ENCODE measurements around the gene PSMD3. TPM values are rescaled to one million over a fixed set of nuclear protein-coding genes. Genes with fewer than 3 reads are reported as not detected.
A peak's percentile ranks its signal among the peaks of the same experiment; 100 is the strongest.

PSMD3 gene
- total and polyA plus RNA-seq, 8 donors: 32.0 to 43.5 (median 39.4) TPM

GRCh38 chr17:39955726-39956225, 24.8 kb upstream of the PSMD3 start:
- Histone ChIP-seq H3K27ac (no peak overlapping the region), H3K4me3 (no peak overlapping the region), H3K9me3 (no peaks in the 10 kb centered on the region), H3K36me3 (no peaks in the 10 kb centered on the region), H3K4me1 (peaks cover 0 to 3% (median 3%) of the 10 kb centered on the region in 3 donors), H3K27me3 (no peaks in the 10 kb centered on the region)
- no peak for TF ChIP-seq CTCF (IDR thresholded peaks at IDR 0.05)
- DNase-seq (no peak), ATAC-seq (no peak), FAIRE-seq (no peak)
- WGBS, 2 donors: 67 to 82% methylated on average over 4 of the region's 4 CpGs
- intact Hi-C loops (cut with DNase I): no loop called here

GRCh38 chr17:39960524-39961041, 20.0 kb upstream of the PSMD3 start:
- TF ChIP-seq CTCF (IDR thresholded peaks at IDR 0.05): no peak
- Histone ChIP-seq H3K27me3 (no peaks in the 10 kb centered on the region), H3K9me3 (no peaks in the 10 kb centered on the region), H3K27ac (no peak overlapping the region), H3K4me1 (no peaks in the 10 kb centered on the region), H3K36me3 (no peaks in the 10 kb centered on the region), H3K4me3 (no peak overlapping the region)
- intact Hi-C loops (cut with DNase I): no loop called here
- FAIRE-seq: no peak
- no peak for DNase-seq
- ATAC-seq: no peak
- 29 to 37% methylated on average over 6 to 8 of the region's 8 CpGs for WGBS, 2 donors

- Histone ChIP-seq H3K27me3 (no peaks in the 10 kb centered on the region), H3K27ac (no peak within 1 kb of the TSS), H3K4me1 (no peaks in the 10 kb centered on the region), H3K9me3 (no peaks in the 10 kb centered on the region), H3K4me3 (no peak within 1 kb of the TSS), H3K36me3 (no peaks in the 10 kb centered on the region)
- DNase-seq (peak in 1 of 6 donors; percentile 31), ATAC-seq (no peak), FAIRE-seq (no peak)
- TF ChIP-seq CTCF (IDR thresholded peaks at IDR 0.05): no peak
- 58 to 70% methylated on average over 5 to 6 of the region's 6 CpGs for WGBS, 2 donors
- intact Hi-C loops (cut with DNase I): no loop called here
Observed at GRCh38 chr17:39962642-39963220, 17.9 kb upstream of the PSMD3 start, which contains the start of gene GSDMA. GSDMA (plus strand) TSS chr17:39963004; CDS start chr17:39965688, 2,684 bp downstream.

GRCh38 chr17:39963829-39964228, 16.8 kb upstream of the PSMD3 start:
- ATAC-seq: no peak
- intact Hi-C loops (cut with DNase I): no loop called here
- WGBS, 2 donors: 69 to 75% methylated on average over 6 of the region's 6 CpGs
- Histone ChIP-seq H3K36me3 (no peaks in the 10 kb centered on the region), H3K9me3 (no peaks in the 10 kb centered on the region), H3K4me3 (no peak overlapping the region), H3K4me1 (no peaks in the 10 kb centered on the region), H3K27me3 (no peaks in the 10 kb centered on the region), H3K27ac (no peak overlapping the region)
- TF ChIP-seq CTCF (IDR thresholded peaks at IDR 0.05): no peak
- no peak for DNase-seq
- FAIRE-seq: no peak

- WGBS, 2 donors: 49 to 58% methylated on average over 8 of the region's 8 CpGs
- ATAC-seq: no peak
- Histone ChIP-seq H3K27ac (no peak overlapping the region), H3K4me3 (no peak overlapping the region), H3K36me3 (no peaks in the 10 kb centered on the region), H3K27me3 (no peaks in the 10 kb centered on the region), H3K9me3 (no peaks in the 10 kb centered on the region), H3K4me1 (no peaks in the 10 kb centered on the region)
- FAIRE-seq: no peak
- DNase-seq: peak in 1 of 6 donors; percentile 18
- TF ChIP-seq CTCF (IDR thresholded peaks at IDR 0.05): no peak
- intact Hi-C loops (cut with DNase I): no loop called here
Observed at GRCh38 chr17:39965017-39965699, 15.4 kb upstream of the PSMD3 start.
